K562 (cell line): ENCODE results near the gene VWA8. TPM values are rescaled to one million over a fixed set of nuclear protein-coding genes. Genes with fewer than 3 reads are reported as not detected.

ENCODE experiments used
- ATAC-seq: fragments of 200-7000 bp; cut with Tn5 transposase; 3 replicates; pipeline ENCODE4 v1.9.1; 2020; ENCODE audit warnings: moderate library complexity
- BruUV-seq: library from RNA; stranded (reverse); fragments of 400-500 nt; replicated peaks from 2 replicates; lab custom pipeline; 2021; lab: Mats Ljungman, UMichigan
- CTCF ChIA-PET: fragments of 300-600 bp; formaldehyde crosslinking; extraction: SDS; loops from one replicate; lab custom pipeline; 2021; ENCODE audit warnings: low intra/inter-chr PET ratio; lab: Yijun Ruan, JAX
- POLR2A ChIA-PET: fragments of 300-600, 350-650 bp; sonication (Branson Sonifier 250); formaldehyde crosslinking; extraction: SDS; loops from one replicate; lab custom pipeline; 2021; ENCODE audit warnings: antibody characterized with exemption, inconsistent platforms; lab: Yijun Ruan, JAX
- DNase-seq, 4 experiments: peaks; one replicate each; pipeline versions ENCODE4 v3.0.0 to v3.0.0-alpha.2; 2011 to 2018; ENCODE audit warnings: low spot score in 3 of 4, mixed read lengths in 3 of 4; ENCODE audit errors: extremely low read depth in 1 of 4
- FAIRE-seq: peaks from 2 replicates; lab custom pipeline; 2011; peaks lifted over from hg19 to GRCh38; lab: Jason Lieb, UNC
- H2AFZ ChIP-seq: 2 replicates; pipeline ENCODE4 v1.6.0; 2011; ENCODE audit warnings: low read depth, low read length, control low read depth, inconsistent platforms
- H3K27ac ChIP-seq: fragments of 200-600 bp; 3 replicates; pipeline ENCODE4 v1.8.0; 2011; ENCODE audit warnings: low read depth, mild to moderate bottlenecking, control low read depth, inconsistent platforms, low read length, moderate library complexity, mixed read lengths; ENCODE audit errors: extremely low read depth
- H3K27me3 ChIP-seq, 2 experiments: fragments of 300-600 bp in 1 of 2; 2 replicates in 1 of 2; 3 replicates in 1 of 2; pipeline versions ENCODE4 v1.6.0 to v1.8.0; 2011; ENCODE audit warnings: inconsistent platforms in 2 of 2, low read length in 2 of 2, mild to moderate bottlenecking in 1 of 2, mixed read lengths in 1 of 2, moderate library complexity in 1 of 2; ENCODE audit not compliant: control insufficient read depth in 2 of 2, insufficient read depth in 2 of 2
- H3K36me3 ChIP-seq: fragments of 300-600 bp; 3 replicates; pipeline ENCODE4 v1.8.0; 2011; ENCODE audit warnings: mild to moderate bottlenecking, low read length, inconsistent platforms; ENCODE audit not compliant: control insufficient read depth, insufficient read depth
- H3K4me1 ChIP-seq, 2 experiments: fragments of 200-600 bp in 1 of 2; replicated peaks in 1 of 2; 2 replicates in 1 of 2; 3 replicates in 1 of 2; pipeline versions ENCODE4 v1.5.1 to v1.8.0; 2011; ENCODE audit warnings: inconsistent platforms in 2 of 2, low read length in 2 of 2, mild to moderate bottlenecking in 1 of 2, mixed read lengths in 1 of 2, moderate library complexity in 1 of 2; ENCODE audit not compliant: control insufficient read depth in 2 of 2, insufficient read depth in 2 of 2
- H3K4me2 ChIP-seq: 2 replicates; pipeline ENCODE4 v1.6.1; 2011; ENCODE audit warnings: low read length, control low read depth, inconsistent platforms, mixed read lengths; ENCODE audit not compliant: insufficient read depth
- H3K4me3 ChIP-seq: fragments of 200-600 bp; sonication (generic), shearing (Covaris generic); 2 replicates; pipeline ENCODE4 v1.5.1; 2016; ENCODE audit warnings: control low read depth, inconsistent platforms
- H3K79me2 ChIP-seq: fragments of 200-600 bp; 3 replicates; pipeline ENCODE4 v1.8.0; 2011; ENCODE audit warnings: low read length, inconsistent platforms; ENCODE audit not compliant: control insufficient read depth, insufficient read depth
- H3K9ac ChIP-seq, 2 experiments: 2 replicates each; pipeline versions ENCODE4 v1.6.0 to v1.6.1; 2011; ENCODE audit warnings: low read depth in 2 of 2, low read length in 2 of 2, control low read depth in 1 of 2, inconsistent platforms in 1 of 2, mild to moderate bottlenecking in 1 of 2, mixed read lengths in 1 of 2; ENCODE audit not compliant: insufficient read depth in 1 of 2
- H3K9me1 ChIP-seq: one replicate; pipeline ENCODE4 v1.6.0; 2011; ENCODE audit warnings: inconsistent platforms, mild to moderate bottlenecking, low read length, moderate library complexity; ENCODE audit not compliant: control insufficient read depth, insufficient read depth
- H3K9me3 ChIP-seq: replicated peaks from 2 replicates; pipeline ENCODE4 v1.5.1; 2011; ENCODE audit warnings: low read depth, low read length, inconsistent platforms; ENCODE audit not compliant: control insufficient read depth, insufficient read depth
- H4K20me1 ChIP-seq: replicated peaks from 2 replicates; pipeline ENCODE4 v1.6.1; 2011; ENCODE audit warnings: low read length, inconsistent platforms, mixed read lengths; ENCODE audit not compliant: control insufficient read depth, insufficient read depth
- CCNT2 ChIP-seq: IDR thresholded peaks from 2 replicates; pipeline ENCODE4 v1.6.1; 2011; ENCODE audit warnings: borderline replicate concordance, low read depth, mild to moderate bottlenecking, moderate library complexity, mixed read lengths, low read length; ENCODE audit not compliant: insufficient read length; ENCODE audit errors: extremely low read depth
- GABPA ChIP-seq: fragments of 200-800 bp; sonication (Bioruptor generic); conservative IDR thresholded peaks from 2 replicates; pipeline ENCODE4 v1.6.1; 2016; ENCODE audit warnings: low read depth, missing genetic modification characterization, missing compliant biosample characterization
- GABPB2 ChIP-seq: fragments of 250-450 bp; sonication (Bioruptor Pico); conservative IDR thresholded peaks from 2 replicates; pipeline ENCODE4 v1.5.1; 2021; ENCODE audit warnings: mild to moderate bottlenecking
- HNRNPH1 ChIP-seq: fragments of 200-400 bp; formaldehyde crosslinking; optimal IDR thresholded peaks from 2 replicates; pipeline ENCODE3; 2017; ENCODE audit warnings: low read depth, mild to moderate bottlenecking, low read length, moderate library complexity
- NCOA2 ChIP-seq, 2 experiments: fragments of 450-650 bp; IDR thresholded peaks; 2 replicates each; pipeline ENCODE4 v1.6.1; 2018; ENCODE audit warnings: mild to moderate bottlenecking in 2 of 2, moderate library complexity in 1 of 2; ENCODE audit not compliant: partially characterized antibody in 2 of 2
- ZC3H4 ChIP-seq: sonication (generic); formaldehyde crosslinking; IDR thresholded peaks from 2 replicates; pipeline ENCODE4 v1.9.0; 2021; ENCODE audit warnings: missing genetic modification reagents, borderline replicate concordance
- ZNF436 ChIP-seq: fragments of 250-450, 450-650 bp; sonication (Bioruptor Pico); formaldehyde crosslinking; IDR thresholded peaks from 2 replicates; pipeline ENCODE4 v1.7.0; 2020; ENCODE audit warnings: mild to moderate bottlenecking
- WGBS: fragments of 100-300 bp; shearing (Covaris generic); methylation state at CpG from one replicate; pipeline ENCODE4 v1.1.6; 2016; ENCODE audit warnings: low coverage, mixed read lengths; ENCODE audit not compliant: insufficient coverage; ENCODE audit errors: missing lambda C conversion rate; 5-methylcytosine and 5-hydroxymethylcytosine counted together
- in situ Hi-C: fragments of 300-500 bp; cut with MboI; formaldehyde crosslinking; loops from 4 replicates; pipeline ENCODE4 v1.15.0; 2018; ENCODE audit warnings: inconsistent platforms, mixed read lengths
- intact Hi-C: fragments of 100-400 bp; cut with micrococcal nuclease; formaldehyde crosslinking; loops from 2 replicates; pipeline ENCODE4 v1.14.2; 2022
- polyA plus RNA-seq, 8 experiments: library from polyadenylated mRNA; depleted of rRNA in 4 of 8; stranded (reverse) in 5 of 8; unstranded in 3 of 8; fragments of >200 nt; fragmentation: Nextera tagmentation in 2 of 8; fragmentation: Illumina TruSeq in 1 of 8; extraction: Ambion mirVana in 2 of 8; extraction: Trizol in 1 of 8; gene quantifications; 2 replicates each; pipeline versions ENCODE4 v1.2.1 to v1.2.3, GENCODE V29; 2011 to 2014; ENCODE audit warnings: inconsistent platforms in 1 of 8, missing spikeins in 1 of 8
- total RNA-seq, 7 experiments: library from RNA; depleted of rRNA in 6 of 7; stranded (reverse); fragments of >200 nt in 6 of 7; fragmentation: Illumina TruSeq in 2 of 7; extraction: Trizol in 2 of 7; gene quantifications; 2 replicates each; pipeline versions ENCODE4 v1.2.1 to v1.2.3, GENCODE V29; 2011 to 2021; ENCODE audit warnings: low replicate concordance in 1 of 7
- TF ChIP-seq, protein P1 (sequence below), 3 experiments: fragments of 200-800 bp in 1 of 3; sonication (Bioruptor generic) in 1 of 3; sonication (generic) in 1 of 3; formaldehyde crosslinking in 1 of 3; IDR thresholded peaks; 2 replicates each; pipeline versions ENCODE4 v1.6.1 to v1.8.0; 2016 to 2022; ENCODE audit warnings: mild to moderate bottlenecking in 2 of 3, missing compliant biosample characterization in 2 of 3, missing genetic modification characterization in 2 of 3, missing genetic modification reagents in 1 of 3
- TF ChIP-seq, protein P2 (sequence below): fragments of 450-650 bp; formaldehyde crosslinking; IDR thresholded peaks from 2 replicates; pipeline ENCODE4 v1.4.0; 2020; ENCODE audit warnings: mild to moderate bottlenecking, moderate library complexity
- TF ChIP-seq, protein P3 (sequence below): fragments of 250-450 bp; sonication (Bioruptor Pico); IDR thresholded peaks from 2 replicates; pipeline ENCODE4 v1.4.0; 2020; ENCODE audit warnings: mild to moderate bottlenecking, moderate library complexity, borderline replicate concordance

VWA8 gene
- total and polyA plus RNA-seq, 9 of the 15 experiments (the other 6 are each of a cell fraction or from before 2014, with no cell fraction given), result 2.1 to 18.5 (median 13.3) TPM

DNA sequence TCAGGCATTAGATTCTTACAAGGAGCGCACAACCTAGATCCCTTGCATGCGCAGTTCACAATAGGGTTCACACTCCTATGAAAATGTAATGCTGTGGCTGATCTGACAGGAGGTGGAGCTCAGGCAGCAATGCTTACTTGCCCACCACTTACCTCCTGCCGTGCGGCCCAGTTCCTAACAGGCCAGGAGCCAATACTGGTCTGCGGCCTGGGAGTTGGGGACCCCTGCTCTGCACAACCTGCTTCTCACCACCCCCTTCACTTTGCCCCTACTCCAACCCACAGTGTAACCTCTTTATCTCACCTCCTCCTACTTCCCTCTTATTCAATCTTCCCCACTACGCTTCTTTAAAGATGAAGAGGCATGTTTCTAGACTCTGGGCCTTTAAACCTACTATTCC is 263.3 kb downstream of the VWA8 start:
- no TSS peak for BruUV-seq
- in situ Hi-C loops (no loop called here), intact Hi-C loops (no loop called here)
- ATAC-seq, result no peak
- Histone ChIP-seq H3K4me2 (no peak overlapping the region), H3K9me3 (no peaks in the 10 kb centered on the region), H3K36me3 (peaks cover 12% of the 10 kb centered on the region; the same call in 2 of the 3 replicates), H3K79me2 (no peaks in the 10 kb centered on the region), H3K27ac (no peak overlapping the region), H3K4me3 (no peak overlapping the region), H4K20me1 (no peaks in the 10 kb centered on the region), H3K9me1 (no peaks in the 10 kb centered on the region), H2AFZ (no peak overlapping the region), H3K4me1 (peaks cover 0 to 6% of the 10 kb centered on the region in 2 experiments; a peak in 3 of 5 replicates), H3K9ac (no peak overlapping the region), H3K27me3 (no peaks in the 10 kb centered on the region)
- no peak for DNase-seq
- no peak for FAIRE-seq
- CTCF ChIA-PET, result no interaction called here
- WGBS, result 97% methylated on average over 5 of the region's 6 CpGs
- POLR2A ChIA-PET, result interaction anchor here (0.7 kb wide), 1 partner anchor 11 kb away, joined by 3 read pairs; no protein-coding TSS in a partner anchor
- TF ChIP-seq NCOA2 (IDR thresholded peaks at IDR 0.05; ENCODE audit: partially characterized antibody in 2 of 2) (no peak), ZNF436 (CRISPR knock-in tag) (no peak), ZC3H4 (CRISPR knock-in tag) (no peak), GABPB2 (no peak), CCNT2 (no peak), HNRNPH1 (no peak), GABPA (tag) (no peak)
- TF ChIP-seq, protein P1, sequence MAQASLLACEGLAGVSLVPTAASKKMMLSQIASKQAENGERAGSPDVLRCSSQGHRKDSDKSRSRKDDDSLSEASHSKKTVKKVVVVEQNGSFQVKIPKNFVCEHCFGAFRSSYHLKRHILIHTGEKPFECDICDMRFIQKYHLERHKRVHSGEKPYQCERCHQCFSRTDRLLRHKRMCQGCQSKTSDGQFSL (CRISPR knock-in tag; IDR thresholded peaks at IDR 0.05), result no peak
- TF ChIP-seq, protein P1 (tag; IDR thresholded peaks at IDR 0.05), result no peak
- TF ChIP-seq, protein P2, sequence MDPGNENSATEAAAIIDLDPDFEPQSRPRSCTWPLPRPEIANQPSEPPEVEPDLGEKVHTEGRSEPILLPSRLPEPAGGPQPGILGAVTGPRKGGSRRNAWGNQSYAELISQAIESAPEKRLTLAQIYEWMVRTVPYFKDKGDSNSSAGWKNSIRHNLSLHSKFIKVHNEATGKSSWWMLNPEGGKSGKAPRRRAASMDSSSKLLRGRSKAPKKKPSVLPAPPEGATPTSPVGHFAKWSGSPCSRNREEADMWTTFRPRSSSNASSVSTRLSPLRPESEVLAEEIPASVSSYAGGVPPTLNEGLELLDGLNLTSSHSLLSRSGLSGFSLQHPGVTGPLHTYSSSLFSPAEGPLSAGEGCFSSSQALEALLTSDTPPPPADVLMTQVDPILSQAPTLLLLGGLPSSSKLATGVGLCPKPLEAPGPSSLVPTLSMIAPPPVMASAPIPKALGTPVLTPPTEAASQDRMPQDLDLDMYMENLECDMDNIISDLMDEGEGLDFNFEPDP (CRISPR knock-in tag), result no peak
- TF ChIP-seq, protein P3, sequence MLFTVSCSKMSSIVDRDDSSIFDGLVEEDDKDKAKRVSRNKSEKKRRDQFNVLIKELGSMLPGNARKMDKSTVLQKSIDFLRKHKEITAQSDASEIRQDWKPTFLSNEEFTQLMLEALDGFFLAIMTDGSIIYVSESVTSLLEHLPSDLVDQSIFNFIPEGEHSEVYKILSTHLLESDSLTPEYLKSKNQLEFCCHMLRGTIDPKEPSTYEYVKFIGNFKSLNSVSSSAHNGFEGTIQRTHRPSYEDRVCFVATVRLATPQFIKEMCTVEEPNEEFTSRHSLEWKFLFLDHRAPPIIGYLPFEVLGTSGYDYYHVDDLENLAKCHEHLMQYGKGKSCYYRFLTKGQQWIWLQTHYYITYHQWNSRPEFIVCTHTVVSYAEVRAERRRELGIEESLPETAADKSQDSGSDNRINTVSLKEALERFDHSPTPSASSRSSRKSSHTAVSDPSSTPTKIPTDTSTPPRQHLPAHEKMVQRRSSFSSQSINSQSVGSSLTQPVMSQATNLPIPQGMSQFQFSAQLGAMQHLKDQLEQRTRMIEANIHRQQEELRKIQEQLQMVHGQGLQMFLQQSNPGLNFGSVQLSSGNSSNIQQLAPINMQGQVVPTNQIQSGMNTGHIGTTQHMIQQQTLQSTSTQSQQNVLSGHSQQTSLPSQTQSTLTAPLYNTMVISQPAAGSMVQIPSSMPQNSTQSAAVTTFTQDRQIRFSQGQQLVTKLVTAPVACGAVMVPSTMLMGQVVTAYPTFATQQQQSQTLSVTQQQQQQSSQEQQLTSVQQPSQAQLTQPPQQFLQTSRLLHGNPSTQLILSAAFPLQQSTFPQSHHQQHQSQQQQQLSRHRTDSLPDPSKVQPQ (CRISPR knock-in tag), result no peak
